ENCODE results near the gene TOR2A. TPM values are rescaled to one million over a fixed set of nuclear protein-coding genes. Genes with fewer than 3 reads are reported as not detected.
A peak's percentile ranks its signal among the peaks of the same experiment; 100 is the strongest.

Gene TOR2A
- total RNA-seq, 1 experiment from 2014 or later = 13.2 TPM

GRCh38 chr9:127767410-127767809 is 32.3 kb upstream of the TOR2A start:
- H3K56ac ChIP-seq (ENCODE audit: insufficient read length, low read depth, low read length) = no peak overlapping the region
- H3K23ac ChIP-seq (ENCODE audit: insufficient read length, low read depth, low read length) = no peak overlapping the region
- no peak overlapping the region for H3K14ac ChIP-seq (ENCODE audit: insufficient read depth, low read length)
- H3K79me1 ChIP-seq (ENCODE audit: insufficient read depth, low read depth, low read length, poor library complexity, severe bottlenecking) = no peaks in the 10 kb centered on the region
- no peaks in the 10 kb centered on the region; a peak in 1 of 5 replicates for H3K9me3 Mint-ChIP-seq
- H3K27me3 Mint-ChIP-seq (ENCODE audit: low read depth) = peaks cover 11% of the 10 kb centered on the region
- no peaks in the 10 kb centered on the region for H3K9me3 ChIP-seq (ENCODE audit: control insufficient read depth, low read depth, low read length)
- H3K4me1 Mint-ChIP-seq = peaks cover 44 to 56% of the 10 kb centered on the region in 2 experiments
- H3K18ac ChIP-seq (ENCODE audit: insufficient read length, low read depth, low read length) = no peak overlapping the region
- no peak overlapping the region for H3T11ph ChIP-seq (ENCODE audit: low read length)
- H3K27ac Mint-ChIP-seq = 0 out of 7 replicates have a peak overlapping the region, but pooled peaks of 1 of the 3 experiments have one; percentile 11
- H3K27ac ChIP-seq (ENCODE audit: insufficient read length, low read depth, low read length) = no peak overlapping the region
- no peak overlapping the region for H4K8ac ChIP-seq (replicated peaks; ENCODE audit: insufficient read length, low read depth, low read length)
- H3K4ac ChIP-seq (ENCODE audit: low read depth, low read length) = no peak overlapping the region
- H3K79me2 ChIP-seq (ENCODE audit: insufficient read depth, low read length) = no peaks in the 10 kb centered on the region
- no peak overlapping the region for H2BK15ac ChIP-seq (ENCODE audit: low read depth, low read length)
- TF ChIP-seq CTCF (conservative IDR thresholded peaks at IDR 0.05) = no peak
- H3K4me3 Mint-ChIP-seq = no peak overlapping the region
- no peak for DNase-seq
- H2AFZ ChIP-seq (ENCODE audit: low read length) = no peak overlapping the region
- peaks cover 6% of the 10 kb centered on the region for H3K23me2 ChIP-seq (ENCODE audit: insufficient read length, low read depth, low read length, poor library complexity, severe bottlenecking)
- H2BK120ac ChIP-seq (ENCODE audit: low read depth, low read length, poor library complexity, severe bottlenecking) = no peak overlapping the region
- no peak overlapping the region for H2BK12ac ChIP-seq (ENCODE audit: insufficient read length, low read depth, low read length)
- no CpG with 5 or more reads among the region's 3 CpGs for WGBS (ENCODE audit: extremely low coverage, insufficient read length, low lambda C conversion rate)
- no peaks in the 10 kb centered on the region for H3K36me3 Mint-ChIP-seq (ENCODE audit: insufficient read depth in 1 of 3, low read depth in 3 of 3)
- no peak overlapping the region for H2BK5ac ChIP-seq (ENCODE audit: insufficient read length, low read length)
- no peaks in the 10 kb centered on the region for H4K20me1 ChIP-seq (ENCODE audit: control insufficient read depth, insufficient read depth, insufficient read length)
- no peak overlapping the region for H2AK5ac ChIP-seq (ENCODE audit: insufficient read length, low read length)
- H3K4me2 ChIP-seq (ENCODE audit: insufficient read depth, insufficient read length, low read length) = no peak overlapping the region
- H3K27me3 ChIP-seq (ENCODE audit: insufficient read depth, low read length) = no peaks in the 10 kb centered on the region
- no peak overlapping the region for H4K91ac ChIP-seq (ENCODE audit: insufficient read length, low read depth, low read length)
- H4K5ac ChIP-seq (ENCODE audit: insufficient read length, low read depth, low read length) = no peak overlapping the region
- H2BK20ac ChIP-seq (ENCODE audit: low read depth, low read length, poor library complexity, severe bottlenecking) = no peak overlapping the region
- H3K4me1 ChIP-seq (ENCODE audit: insufficient read depth, low read length) = peaks cover 8% of the 10 kb centered on the region
- H3K9ac ChIP-seq (ENCODE audit: extremely low read depth, insufficient read length, low read length) = no peak overlapping the region
